NCI-H2227 (cell line): ENCODE results near the gene GTF2F2.

ENCODE experiments used
- DNase-seq: peaks from one replicate; lab custom pipeline; 2025; ENCODE audit not compliant: unreplicated experiment; lab: John Stamatoyannopoulos, UW

GTF2F2 gene

DNA sequence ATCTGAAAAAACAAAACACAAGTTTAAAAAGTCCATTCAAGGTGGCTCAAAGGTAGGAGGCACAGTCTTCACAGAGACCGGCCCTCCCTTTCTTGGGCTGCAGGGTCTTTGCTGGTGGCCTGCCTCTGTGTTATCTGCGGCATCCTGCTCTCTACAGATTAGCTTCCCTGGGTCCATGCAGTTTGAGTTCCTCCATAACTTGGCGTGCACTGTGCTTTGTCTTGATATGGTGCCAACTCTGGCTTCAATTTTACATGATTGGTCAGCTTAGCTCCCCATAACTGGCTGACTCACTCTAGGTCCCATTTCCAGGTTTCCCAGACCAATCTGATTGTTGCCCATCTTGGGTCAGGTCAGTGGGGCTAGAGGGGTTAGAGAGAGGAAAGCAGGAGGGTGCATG is 178.9 kb downstream of the GTF2F2 start:
- no peak for DNase-seq

DNA sequence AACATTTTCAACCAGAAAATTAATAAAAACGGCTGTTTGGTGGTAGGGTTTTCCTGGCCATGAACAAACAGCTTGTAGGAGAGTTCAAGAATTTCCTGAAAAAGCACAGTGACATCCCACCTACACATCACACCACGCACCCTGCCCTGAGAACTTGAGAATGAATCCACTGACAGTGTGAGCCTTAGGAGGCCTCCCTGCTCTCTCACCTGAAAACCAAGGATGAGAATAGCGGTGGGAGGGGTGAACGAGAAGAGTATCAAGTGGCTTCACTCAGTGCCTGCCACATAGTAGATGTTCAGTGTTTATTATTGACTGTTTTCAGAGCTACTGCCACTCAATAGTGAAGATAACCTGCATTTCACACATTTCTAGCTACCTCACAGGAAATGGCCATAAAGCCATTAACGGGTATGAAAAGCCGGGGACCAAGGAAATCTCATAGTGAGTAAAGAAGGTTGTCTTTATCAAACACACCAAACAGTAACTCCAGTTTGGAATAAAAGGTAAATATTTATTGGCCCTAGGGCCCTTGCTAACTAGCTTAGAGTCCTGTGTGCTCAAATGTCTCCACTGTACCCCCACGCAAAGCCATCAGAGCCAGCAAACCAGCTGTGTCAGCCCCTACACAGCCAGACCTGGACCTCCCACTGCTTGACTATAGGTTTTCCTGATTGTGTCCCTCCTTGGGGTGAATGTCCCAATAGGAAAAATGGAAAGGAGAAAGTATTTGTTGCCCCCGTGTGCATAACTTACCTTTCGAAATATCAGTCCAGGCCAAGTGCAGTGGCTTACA is 180.1 kb downstream of the GTF2F2 start:
- DNase-seq, result no peak

DNA sequence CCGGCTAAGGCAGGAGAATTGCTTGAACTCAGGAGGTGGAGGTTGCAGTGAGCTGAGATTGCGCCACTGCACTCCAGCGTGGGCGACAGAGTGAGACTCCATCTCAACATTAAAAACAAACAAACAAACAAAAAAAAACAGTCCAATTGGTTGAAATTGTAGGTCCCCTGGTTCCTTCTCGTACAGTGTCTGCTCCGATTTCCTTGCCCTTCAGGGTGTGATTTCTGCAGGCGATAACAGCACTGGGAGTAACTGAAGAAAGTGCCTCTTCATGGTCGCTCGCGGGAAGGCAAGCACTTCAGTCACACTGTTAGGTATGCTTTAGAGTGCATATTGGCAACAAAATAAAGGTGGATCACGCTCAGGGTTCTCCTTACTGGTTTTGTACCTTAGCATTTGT is 181.0 kb downstream of the GTF2F2 start:
- DNase-seq, result no peak

DNA sequence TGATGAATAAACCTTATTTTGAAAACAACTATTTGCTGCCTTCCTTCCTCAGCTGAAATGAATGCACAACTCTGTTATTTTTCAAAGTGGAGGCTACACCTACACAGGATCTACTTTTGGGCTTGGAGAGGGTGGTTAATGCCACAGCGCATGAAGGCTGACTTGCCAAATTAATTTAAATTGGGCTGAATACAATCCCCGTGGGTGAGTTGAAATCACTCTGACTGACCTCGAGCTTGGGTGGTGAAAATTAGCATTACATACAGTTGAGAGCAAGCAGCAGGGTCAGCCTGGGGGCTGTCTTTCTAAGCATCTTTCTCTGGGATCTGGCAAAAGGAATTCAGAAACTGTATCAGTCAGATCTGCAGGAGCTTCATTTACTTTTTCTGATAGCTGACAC is 182.2 kb downstream of the GTF2F2 start:
- DNase-seq, result no peak

DNA sequence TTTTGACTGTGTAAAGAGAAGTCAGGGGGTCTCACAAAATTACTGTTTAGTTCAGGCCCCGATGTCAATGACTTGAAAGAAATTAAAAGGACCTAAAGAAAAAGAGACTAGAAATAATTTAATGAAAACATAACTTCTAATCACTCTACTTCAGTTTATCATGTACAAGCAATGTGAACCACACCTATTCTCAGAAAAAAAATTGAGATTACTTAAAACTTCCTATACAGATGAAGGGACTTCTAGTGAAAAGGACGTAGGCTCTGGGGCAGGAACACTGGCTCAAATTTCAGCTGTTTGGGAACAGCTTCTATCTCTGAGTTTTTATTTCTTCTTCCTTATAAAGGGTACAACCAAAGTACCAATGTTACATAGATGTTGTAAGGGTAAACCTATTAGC is 182.7 kb downstream of the GTF2F2 start:
- DNase-seq, result no peak

DNA sequence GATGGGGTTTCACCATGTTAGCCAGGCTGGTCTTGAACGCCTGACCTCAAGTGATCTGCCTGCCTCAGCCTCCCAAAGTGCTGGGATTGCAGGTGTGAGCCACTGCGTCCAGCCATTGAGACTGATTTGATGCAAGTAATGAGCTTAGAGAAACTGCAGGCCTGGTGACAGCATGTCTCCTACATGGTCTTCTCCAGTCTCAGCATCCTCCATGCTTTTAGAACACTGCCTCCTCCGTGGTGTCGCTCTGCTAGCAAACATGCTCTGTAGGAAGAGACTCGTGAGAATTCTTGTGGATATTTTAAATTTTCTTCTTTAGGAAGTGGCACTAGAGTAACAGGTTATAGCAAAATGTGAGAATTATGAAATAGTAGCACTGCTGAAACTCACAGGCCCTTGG is 183.6 kb downstream of the GTF2F2 start:
- no peak for DNase-seq

DNA sequence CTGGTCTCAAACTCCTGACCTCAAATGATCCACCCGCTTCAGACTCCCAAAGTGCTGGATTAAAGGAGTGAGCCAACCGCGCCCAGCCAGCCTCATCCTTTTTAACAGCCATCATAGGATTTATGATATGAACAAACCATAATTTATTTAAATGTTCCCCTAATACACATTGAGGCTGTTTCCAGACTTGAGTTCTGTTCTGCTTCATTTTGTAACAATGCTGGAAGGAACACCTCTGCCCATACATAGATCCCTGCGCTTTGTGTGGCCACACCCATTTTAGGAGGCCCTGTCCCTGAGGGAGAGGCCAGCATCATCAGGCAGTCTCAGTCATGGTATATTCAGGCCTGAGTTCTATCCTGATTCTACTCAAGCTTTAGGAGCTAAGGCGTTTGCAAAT is 184.8 kb downstream of the GTF2F2 start:
- DNase-seq, result no peak

DNA sequence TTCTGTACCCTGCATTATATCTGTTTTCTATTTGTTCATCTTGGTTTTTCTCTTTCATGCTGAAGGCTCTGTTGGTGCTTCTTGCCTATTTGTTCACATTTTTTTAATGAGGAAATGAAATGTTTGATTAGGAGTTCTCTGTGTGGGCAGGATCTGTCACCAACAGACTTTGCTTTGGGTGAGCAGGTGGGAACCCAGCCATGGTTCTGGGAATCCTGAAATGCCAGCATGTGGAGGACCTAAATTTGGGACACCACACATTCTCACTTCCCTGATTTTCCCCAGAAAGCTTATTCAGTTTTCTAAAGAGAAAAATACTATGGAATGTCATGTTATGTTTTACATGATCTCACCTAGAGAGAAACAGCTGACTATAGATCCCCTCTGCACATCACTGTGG is 186.7 kb downstream of the GTF2F2 start:
- DNase-seq, result no peak

DNA sequence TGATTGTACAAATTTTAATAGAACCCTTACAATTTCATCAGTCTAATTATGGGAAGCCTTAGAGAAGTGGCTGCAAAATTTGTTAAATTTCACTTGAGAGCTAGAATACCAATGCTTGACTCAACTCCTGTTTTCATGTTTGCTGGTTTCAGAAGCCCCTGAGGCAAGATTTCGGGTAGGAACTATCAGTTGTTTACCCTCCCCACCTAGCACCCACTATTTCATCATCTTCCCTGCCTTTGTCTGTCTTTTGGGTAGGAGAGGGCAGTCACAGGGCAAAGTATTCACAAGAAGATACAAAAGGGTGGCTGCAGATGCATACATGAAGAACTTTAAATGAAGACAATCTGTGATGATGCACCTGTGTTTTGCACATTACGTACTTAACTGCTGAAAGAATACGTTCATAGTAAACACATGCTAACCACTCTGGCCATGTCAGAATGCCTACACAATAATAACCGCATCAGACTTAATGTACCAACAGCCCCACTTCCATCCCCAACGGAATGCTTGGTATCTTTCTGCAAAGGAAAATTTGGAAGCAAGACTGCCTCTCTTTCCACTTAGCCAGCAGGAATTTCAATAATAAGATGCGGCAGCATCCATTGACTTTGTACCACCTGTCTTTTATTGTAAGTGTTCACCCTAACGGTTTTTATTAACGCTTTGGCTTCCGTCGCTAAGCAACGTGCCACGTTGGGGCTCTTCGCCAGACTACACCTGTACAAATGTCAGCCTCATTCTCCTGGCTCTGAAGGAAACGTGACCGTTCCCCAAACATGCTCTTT is 190.2 kb downstream of the GTF2F2 start:
- no peak for DNase-seq

DNA sequence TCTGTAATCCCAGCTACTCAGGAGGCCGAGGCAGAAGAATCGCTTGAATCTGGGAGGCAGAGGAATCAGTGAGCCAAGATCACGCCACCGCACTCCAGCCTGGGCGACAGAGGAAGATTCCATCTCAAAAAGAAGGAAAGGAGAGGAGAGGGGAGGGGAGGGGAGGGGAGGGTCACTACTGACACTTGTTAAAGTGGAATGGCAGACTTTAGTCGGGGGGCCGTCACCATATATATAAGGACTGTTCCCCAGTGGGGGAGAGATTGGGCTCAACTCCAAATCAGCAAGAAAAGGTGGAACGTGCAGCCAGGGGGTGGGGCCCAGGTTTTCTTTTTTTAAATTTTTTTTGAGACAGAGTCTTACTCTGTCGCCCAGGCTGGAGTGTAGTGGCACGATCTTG is 194.5 kb downstream of the GTF2F2 start:
- no peak for DNase-seq

DNA sequence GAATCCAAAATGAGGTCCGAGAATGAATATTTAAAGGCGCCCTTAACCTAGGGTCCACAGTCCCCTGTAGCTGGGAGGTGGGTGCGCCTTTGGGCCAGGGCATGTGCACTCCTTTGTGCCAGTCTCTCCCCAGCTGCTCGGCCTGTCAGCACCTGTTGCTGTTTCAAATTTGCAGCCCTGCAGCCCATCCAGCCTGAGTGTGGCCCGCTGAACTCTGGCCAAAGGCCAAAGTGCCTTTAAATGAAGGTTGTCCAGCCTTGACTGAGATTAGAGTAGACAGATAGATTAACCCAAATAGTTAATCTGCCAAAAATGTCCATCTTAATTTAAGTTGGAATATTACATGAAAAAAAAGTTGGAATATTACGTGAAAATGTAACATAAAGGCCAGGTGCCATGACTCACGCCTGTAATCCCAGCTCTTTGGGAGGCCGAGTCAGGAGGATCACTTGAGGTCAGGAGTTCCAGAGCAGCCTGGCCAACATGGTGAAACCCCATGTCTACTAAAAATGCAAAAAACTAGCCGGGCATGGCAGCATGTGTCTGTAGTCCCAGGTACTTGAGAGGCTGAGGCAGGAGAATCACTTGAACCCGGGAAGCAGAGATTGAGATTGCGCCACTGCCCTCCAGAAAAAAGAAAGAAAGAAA is 195.3 kb downstream of the GTF2F2 start:
- no peak for DNase-seq

DNA sequence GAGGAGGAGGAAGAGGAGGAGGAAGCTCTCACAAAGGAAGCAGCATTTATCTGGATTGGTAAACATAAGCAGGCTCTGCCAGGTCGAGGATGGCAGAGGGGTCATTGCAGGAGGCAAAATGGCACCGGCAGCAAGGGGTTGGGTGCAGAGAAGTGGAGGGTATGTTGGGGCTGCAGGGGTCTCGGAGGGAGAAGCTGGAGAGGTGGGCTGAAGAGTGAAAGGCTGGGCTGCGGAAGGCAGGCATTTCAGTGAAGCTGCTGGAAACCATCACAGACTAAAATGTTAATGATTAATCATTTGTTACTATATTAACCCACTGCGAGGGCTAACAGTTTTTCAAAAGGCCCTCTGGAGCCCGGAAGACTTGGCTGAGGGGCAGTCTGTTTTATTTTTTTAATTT is 196.0 kb downstream of the GTF2F2 start:
- DNase-seq, result no peak

DNA sequence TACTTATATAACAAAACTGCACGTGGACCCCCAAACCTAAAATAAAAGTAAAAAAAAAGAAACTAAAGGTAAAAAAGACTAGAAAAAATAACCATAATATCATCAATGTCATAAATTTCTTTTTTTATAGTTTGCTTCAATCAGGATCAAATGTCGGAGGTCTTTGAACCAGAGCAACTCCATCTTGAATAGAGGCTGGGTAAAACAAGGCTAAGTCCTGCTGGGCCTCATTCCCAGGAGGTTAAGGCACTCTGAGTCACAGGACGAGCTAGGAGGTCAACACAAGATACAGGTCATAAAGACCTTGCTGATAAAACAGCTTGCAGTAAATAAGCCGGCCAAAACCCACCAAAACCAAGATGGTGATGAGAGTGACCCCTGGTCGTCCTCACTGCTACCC is 196.7 kb downstream of the GTF2F2 start:
- DNase-seq, result no peak

DNA sequence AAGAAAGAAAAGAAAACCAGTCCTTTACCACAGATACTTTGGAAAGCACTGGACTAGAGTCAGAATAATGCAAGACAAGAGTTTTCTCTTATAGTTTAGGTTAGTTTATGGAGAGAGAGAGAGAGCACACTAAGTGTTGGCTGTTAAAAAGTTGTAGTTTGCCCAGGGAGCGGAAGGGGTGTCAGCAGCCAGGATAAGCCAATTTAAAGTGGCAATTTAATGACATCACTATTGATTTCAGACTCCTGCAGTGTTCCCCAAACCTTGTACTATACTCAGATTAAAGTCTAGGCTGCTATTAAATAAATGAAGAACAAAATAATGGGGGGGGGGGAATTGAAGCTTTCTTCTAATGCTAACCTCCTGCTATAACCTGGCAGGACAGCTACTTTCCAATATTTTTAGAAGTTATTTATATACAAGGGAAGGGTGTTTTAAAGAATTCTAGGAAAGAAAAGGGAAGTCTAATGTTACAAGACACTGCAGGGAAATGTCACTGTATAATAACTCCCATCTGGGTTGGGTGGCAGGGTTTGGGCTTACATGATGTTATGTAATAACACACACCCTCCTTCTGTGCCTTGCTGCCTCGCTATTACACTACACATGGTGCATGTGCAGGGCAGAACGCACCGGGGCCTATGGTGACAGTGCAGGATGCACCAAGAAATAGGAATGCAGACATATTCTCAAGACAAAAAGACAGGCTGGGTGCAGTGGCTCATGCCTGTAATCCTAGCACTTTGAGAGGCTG is 200.7 kb downstream of the GTF2F2 start:
- no peak for DNase-seq

DNA sequence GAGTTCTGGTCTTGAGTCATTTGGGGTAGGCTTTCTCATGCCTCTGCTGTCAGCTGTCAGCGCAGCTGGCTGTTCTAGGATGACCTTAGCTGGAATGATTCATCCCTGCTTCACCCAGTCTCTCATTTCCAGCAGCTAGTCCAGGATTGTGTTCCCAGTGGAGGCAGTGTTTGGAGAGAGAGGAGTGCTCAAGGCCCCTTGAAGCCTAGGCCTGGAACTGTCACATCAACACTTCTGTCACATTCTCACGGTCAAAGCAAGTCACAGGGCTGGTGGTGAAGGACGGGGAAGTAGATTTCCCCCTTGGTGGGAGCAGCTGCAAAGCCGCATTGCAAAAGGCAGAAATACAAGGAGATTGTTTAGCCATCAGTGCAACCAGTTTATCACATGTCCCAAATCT is 205.5 kb downstream of the GTF2F2 start:
- no peak for DNase-seq

DNA sequence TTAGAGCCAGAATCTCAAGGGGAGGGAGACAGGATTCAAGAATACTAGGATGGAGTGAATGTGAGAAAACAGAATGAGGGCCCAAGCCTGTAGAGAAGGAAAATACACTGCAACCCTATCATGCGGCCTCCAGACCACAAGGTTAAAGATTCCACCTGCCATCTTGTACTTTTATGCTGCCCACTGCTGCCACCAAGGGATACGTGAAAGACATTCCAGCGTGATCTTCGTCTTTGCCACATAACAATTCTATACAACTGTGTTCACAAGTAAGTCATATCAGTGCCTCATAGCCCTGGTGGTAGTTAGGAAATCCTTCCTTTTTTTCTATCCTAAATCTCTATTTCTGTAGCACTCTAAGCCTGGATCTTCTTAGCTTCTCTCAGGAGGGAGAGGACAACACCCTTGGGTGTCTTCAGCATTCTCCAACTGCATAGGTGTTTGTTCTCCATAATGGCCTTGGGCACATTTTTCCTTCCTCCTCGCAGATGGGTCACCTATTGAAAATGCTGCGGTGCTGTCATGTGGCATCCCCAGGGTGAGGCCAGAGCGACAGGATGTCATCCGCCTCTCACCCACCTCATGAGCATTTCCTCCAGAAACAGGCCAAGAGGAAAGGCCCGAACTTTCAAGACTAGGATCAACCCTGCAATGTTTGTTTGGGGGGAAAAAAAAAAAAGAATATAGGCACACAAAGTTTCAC is 207.1 kb downstream of the GTF2F2 start:
- DNase-seq, result no peak

DNA sequence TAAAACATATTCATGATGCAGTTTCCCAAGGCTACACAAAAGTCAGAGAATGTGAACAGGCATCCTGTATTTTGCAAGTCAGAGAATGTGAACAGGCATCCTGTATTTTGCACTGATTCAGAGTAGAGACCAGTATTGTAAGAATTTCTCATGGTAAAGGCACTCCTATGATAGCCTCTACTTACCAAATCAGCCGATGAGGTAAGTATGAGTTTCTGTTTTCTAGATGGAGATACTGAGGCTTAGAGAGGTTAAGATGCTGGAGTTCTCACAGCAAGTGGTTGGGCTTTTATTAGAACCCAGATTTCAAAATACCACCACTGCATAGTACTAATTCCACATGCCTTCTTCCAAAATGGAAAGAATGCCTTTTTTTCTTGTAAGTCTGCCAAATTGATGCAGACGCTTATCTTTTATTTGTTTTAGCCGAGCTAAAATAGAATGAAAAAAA is 208.4 kb downstream of the GTF2F2 start:
- no peak for DNase-seq

DNA sequence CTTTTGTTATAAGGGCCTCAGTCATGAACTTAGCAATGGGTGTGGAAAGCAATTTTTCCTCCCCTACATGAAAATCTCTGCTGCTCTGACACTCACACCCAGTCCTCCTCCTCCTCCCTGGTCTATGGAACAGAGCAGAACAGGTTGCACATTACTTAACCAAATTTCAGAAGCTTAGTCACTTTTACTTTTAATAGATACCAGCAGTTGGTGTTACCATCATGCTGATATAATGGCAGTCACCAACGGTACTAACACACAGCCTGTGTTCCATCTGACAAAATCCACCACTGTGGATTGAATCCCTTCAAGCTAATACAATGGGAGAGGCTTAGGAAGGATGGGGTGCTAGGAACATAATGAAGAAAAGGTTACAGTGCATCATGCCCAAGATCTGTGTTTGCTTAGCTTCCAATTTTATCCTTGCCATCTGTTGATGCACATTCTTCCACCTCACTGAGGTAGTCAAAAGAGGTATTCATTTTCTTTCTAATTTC is 210.9 kb downstream of the GTF2F2 start:
- peak; percentile 20 for DNase-seq

DNA sequence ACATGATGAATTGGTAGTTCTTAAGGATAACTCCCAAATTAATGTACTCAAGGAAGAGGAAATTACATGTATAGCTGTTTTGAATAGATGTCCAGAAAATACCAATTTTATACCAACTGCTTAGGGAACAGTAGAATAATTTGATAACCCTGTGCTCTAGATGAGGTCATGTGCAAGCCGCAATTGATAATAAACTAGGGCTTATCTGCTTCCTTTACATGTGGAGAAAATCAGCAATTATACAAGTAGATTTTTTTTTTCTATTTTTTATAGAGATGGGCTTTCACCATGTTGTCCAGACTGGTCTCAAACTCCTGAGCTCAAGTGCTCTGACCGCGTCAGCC is 211.4 kb downstream of the GTF2F2 start:
- DNase-seq, result peak; percentile 16

DNA sequence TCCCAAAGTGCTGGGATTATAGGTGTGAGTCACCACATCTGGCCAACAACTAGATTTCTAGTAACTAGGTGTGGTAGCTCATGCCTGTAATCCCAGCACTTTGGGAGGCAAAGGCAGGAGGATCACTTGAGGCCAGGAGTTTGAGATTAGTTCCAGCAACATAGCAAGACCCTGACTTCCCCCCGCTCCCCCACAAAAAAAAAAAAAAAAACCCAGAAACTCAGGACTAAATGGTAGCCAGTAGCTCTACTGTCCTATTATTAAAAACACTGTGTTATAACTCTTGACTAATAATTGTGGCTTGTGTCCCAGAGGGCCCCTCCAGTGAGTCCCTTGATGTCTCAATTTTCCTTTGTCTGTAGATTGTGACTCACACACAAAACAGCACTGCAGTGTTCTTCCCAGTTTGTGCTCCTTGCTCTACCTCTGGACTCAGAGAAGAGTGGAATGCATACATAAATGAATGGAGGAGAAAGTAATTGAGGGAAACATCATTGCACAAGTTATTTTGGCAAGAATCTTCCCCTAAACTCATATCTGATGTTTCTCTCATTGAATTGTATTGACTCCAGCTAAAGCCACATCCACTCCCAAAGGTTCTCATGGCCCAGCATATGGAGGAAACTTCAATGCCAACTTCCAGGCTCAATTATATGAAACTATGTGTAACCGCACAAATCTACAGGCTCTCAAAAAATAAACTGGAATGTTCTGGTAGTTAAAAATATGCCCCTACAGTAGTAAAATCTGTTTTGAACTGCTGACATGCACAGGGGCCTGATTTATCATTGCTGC is 211.9 kb downstream of the GTF2F2 start:
- no peak for DNase-seq
